Kidney (tissue), 14 donors: ENCODE measurements around the gene TXNL4A. TPM values are rescaled to one million over a fixed set of nuclear protein-coding genes. Genes with fewer than 3 reads are reported as not detected.

Experiments
- DNase-seq, 5 donors: peaks; one replicate each; pipeline ENCODE4 v3.0.0-alpha.2; 2013 to 2020
- FAIRE-seq: peaks from 2 replicates; lab custom pipeline; 2012; peaks lifted over from hg19 to GRCh38; lab: Jason Lieb, UNC
- H3K27ac ChIP-seq, 2 donors: one replicate each; pipeline ENCODE4 v1.7.0; 2013; ENCODE audit warnings: low read depth in 2 of 2, low read length in 2 of 2, inconsistent platforms in 1 of 2
- H3K27me3 ChIP-seq: one replicate; pipeline ENCODE4 v1.7.1; 2013; ENCODE audit warnings: low read length, inconsistent platforms; ENCODE audit not compliant: control insufficient read depth, insufficient read depth
- H3K36me3 ChIP-seq, 3 donors: one replicate each; pipeline versions ENCODE4 v1.7.0 to v1.7.1; 2013; ENCODE audit warnings: low read length in 3 of 3, control low read depth in 1 of 3, inconsistent platforms in 1 of 3; ENCODE audit not compliant: insufficient read depth in 3 of 3, control insufficient read depth in 2 of 3
- H3K4me1 ChIP-seq, 3 donors: one replicate each; pipeline versions ENCODE4 v1.7.0 to v1.7.1; 2013; ENCODE audit warnings: low read length in 3 of 3, inconsistent platforms in 1 of 3, low read depth in 1 of 3; ENCODE audit not compliant: control insufficient read depth in 2 of 3, insufficient read depth in 2 of 3
- H3K4me3 ChIP-seq, 3 donors: one replicate each; pipeline versions ENCODE4 v1.7.0 to v1.8.1; 2013; ENCODE audit warnings: low read length in 3 of 3, control low read depth in 1 of 3, inconsistent platforms in 1 of 3
- H3K9ac ChIP-seq, 3 donors: one replicate each; pipeline versions ENCODE4 v1.7.0 to v1.7.1; 2013; ENCODE audit warnings: low read length in 3 of 3, control low read depth in 1 of 3, inconsistent platforms in 1 of 3
- H3K9me3 ChIP-seq, 3 donors: one replicate each; pipeline versions ENCODE4 v1.7.0 to v1.7.1; 2013; ENCODE audit warnings: low read length in 3 of 3, control low read depth in 1 of 3, inconsistent platforms in 1 of 3; ENCODE audit not compliant: control insufficient read depth in 2 of 3, insufficient read depth in 1 of 3
- intact Hi-C: fragments of 100-400 bp; cut with DNase I; formaldehyde crosslinking; loops from one replicate; pipeline ENCODE4 v1.11.1; 2022
- polyA plus RNA-seq: library from polyadenylated mRNA; stranded (reverse); fragments of 350-450 nt; fragmentation: Illumina TruSeq; extraction: RNeasy Lipid Tissue Mini Kit (QIAGEN cat#74804); gene quantifications from one replicate; pipeline ENCODE4 v1.2.3, GENCODE V29; 2014; ENCODE audit warnings: low read depth, low replicate concordance; ENCODE audit not compliant: insufficient read depth
- total RNA-seq: library from RNA; stranded (reverse); fragmentation: NEBNext Ultra II Directional; extraction: Animal tissue kit (Norgen Biotek cat#: 25700); gene quantifications from one replicate; pipeline ENCODE4 v1.2.1, GENCODE V29; 2021
- TF ChIP-seq, protein P1 (sequence below): IDR thresholded peaks from 3 replicates; pipeline ENCODE4 v1.5.1; 2012; ENCODE audit warnings: mild to moderate bottlenecking, moderate library complexity, borderline replicate concordance; ENCODE audit not compliant: insufficient read depth; ENCODE audit errors: extremely low read depth
- donor health status: control.
- donor health status: control.
- donor health status: control.
- donor health status: control.
- donor health status: control.
- donor health status: DM: yes; HTN: yes; CAD: no.
- donor health status: Normal renal cell carcinoma (clear cell type).

The TXNL4A gene
- total and polyA plus RNA-seq, 2 donors from 2014 or later: 76.7 to 178 TPM

DNA sequence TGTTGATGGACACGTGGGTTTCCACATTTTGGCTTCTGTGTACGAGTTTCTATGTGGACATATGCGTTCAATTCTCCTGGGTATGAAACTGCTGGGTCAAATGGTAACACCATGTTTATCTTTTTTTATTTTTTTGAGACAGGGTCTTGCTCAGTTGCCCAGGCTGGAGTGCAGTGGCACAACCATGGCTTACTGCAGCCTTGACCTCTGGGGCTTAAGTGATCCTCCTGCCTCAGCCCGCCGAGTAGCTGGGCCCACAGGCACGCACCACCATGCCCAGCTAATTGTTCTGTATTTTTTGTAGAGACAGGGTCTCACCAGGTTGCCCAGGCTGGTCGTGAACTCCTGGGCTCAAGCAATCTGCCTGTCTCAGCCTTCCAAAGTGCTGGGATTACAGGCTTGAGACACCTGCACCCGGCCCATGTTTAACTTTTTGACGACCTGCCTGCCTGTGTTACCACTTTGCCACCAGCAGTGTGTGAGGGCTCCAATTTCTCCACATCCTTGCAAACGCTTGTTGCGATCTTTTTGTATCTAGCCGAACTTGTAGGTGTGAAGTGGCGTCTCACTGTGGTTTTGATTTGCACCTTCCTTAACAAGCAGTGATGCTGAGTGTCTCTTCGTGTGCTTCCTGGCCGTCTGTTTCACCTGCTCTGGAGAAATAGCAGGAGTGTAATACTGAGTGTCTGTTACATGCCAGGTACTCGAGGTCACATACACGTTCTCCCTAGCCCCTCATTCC, 17.0 kb downstream of the TXNL4A start:
- H3K27ac ChIP-seq: no peak overlapping the region
- TF ChIP-seq, protein P1, sequence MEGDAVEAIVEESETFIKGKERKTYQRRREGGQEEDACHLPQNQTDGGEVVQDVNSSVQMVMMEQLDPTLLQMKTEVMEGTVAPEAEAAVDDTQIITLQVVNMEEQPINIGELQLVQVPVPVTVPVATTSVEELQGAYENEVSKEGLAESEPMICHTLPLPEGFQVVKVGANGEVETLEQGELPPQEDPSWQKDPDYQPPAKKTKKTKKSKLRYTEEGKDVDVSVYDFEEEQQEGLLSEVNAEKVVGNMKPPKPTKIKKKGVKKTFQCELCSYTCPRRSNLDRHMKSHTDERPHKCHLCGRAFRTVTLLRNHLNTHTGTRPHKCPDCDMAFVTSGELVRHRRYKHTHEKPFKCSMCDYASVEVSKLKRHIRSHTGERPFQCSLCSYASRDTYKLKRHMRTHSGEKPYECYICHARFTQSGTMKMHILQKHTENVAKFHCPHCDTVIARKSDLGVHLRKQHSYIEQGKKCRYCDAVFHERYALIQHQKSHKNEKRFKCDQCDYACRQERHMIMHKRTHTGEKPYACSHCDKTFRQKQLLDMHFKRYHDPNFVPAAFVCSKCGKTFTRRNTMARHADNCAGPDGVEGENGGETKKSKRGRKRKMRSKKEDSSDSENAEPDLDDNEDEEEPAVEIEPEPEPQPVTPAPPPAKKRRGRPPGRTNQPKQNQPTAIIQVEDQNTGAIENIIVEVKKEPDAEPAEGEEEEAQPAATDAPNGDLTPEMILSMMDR: no peak
- DNase-seq (no peak), FAIRE-seq (no peak)
- no peak overlapping the region for H3K4me3 ChIP-seq
- H3K27me3 ChIP-seq: no peaks in the 10 kb centered on the region
- H3K36me3 ChIP-seq: peaks cover 2 to 38% (median 12%) of the 10 kb centered on the region in 3 donors
- no peaks in the 10 kb centered on the region for H3K4me1 ChIP-seq
- H3K9ac ChIP-seq: no peak overlapping the region
- no peaks in the 10 kb centered on the region for H3K9me3 ChIP-seq
- intact Hi-C loops: no loop called here

DNA sequence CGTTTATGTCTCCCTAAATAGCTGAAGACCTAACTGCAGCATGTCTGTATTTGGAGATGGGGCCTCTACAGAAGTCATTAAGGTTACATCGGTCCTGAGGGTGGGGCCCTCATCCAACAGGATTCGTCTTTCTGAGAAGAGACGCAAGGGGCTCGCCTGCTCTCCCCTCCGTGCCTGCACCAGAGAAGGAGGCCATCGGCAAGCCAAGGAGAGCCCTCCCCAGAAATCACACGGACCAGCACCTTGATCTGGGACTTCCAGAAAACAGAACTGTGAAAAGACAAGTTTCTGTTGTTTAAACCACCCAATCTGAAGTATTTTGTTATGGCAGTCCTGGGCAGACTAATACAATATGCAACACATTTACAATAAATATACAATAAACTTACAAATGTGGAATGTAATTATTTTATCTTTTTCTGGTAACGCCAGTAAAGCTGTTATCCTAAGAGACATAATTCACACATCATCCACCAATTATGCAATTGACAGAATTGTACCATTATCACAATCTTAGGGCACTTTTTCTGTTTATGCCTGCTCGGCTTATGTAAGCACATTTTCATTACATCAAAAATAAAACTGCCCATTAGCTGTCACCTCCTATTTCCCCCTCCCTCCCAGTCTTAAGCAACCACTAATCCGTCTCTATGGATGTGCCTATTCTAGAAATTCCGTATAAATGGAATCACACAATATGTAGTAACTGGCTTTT, 17.8 kb downstream of the TXNL4A start:
- FAIRE-seq: no peak
- intact Hi-C loops: no loop called here
- Histone ChIP-seq H3K9me3 (no peaks in the 10 kb centered on the region), H3K4me1 (peaks cover 0 to 1% (median under 1%) of the 10 kb centered on the region in 3 donors), H3K4me3 (no peak overlapping the region), H3K36me3 (peaks cover 2 to 30% (median 12%) of the 10 kb centered on the region in 3 donors), H3K27me3 (no peaks in the 10 kb centered on the region), H3K9ac (no peak overlapping the region), H3K27ac (no peak overlapping the region)
- no peak for DNase-seq
- TF ChIP-seq, protein P1: no peak

DNA sequence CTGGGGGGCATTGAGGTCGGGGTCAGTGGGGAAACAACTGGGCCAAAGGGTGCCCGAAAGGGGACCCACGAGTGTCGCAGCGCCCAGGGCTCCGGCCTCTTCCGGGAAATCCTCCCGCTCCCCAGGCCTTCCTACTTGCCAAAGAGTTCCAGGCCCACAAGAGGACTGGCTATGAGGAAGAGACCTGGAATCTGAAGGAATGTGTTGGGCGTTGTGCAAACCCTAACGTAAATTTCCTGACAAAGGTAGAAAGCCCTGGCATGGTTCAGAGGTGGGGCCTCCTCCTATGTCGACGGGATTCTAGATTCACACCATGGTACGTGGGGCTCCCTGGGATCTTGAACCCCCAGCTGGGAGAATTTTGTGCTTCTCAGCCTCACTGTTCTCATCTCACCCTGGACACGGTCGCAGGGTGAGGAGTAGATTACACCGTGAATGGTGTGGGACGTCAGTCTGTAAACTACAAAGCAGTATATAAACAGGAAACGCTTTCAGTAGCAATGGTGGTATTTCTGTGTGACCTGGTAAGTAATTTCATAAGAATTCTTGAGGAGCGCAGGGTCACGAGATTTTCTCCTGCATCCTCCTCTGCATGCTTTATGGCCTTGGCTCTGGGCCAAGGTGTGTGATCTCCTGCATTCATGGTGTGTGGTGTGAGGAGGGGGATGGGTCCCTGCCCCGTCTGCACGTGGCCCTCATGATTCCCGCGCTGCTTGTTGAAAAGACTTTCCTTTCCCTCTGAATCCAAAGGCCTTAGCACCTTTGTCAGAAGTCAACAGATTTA, 23.1 kb downstream of the TXNL4A start:
- intact Hi-C loops: no loop called here
- peak; percentile 63 to 85 (median 81) for DNase-seq
- TF ChIP-seq, protein P1: no peak
- H3K9me3 ChIP-seq: no peaks in the 10 kb centered on the region
- H3K9ac ChIP-seq: peak overlapping the region in 2 of 3 donors; percentile 44 to 61
- H3K27ac ChIP-seq: peak overlapping the region; percentile 80 to 88
- H3K4me1 ChIP-seq: peaks cover 0 to 10% (median 7%) of the 10 kb centered on the region in 3 donors
- peak overlapping the region; percentile 38 to 66 (median 45) for H3K4me3 ChIP-seq
- H3K36me3 ChIP-seq: peaks cover 0 to 12% (median 2%) of the 10 kb centered on the region in 3 donors
- FAIRE-seq: no peak
- H3K27me3 ChIP-seq: no peaks in the 10 kb centered on the region
